Mesenchymal stem cell (in vitro differentiated cells and primary cell): ENCODE results near the gene CLNK.
"Not testable (repeated sequence)": the region's sequence is repeated elsewhere in the genome, so short reads cannot be mapped to it uniquely, and the experiment has no call there.

Experiments
- DNase-seq: peaks from one replicate; pipeline ENCODE4 v3.0.0-alpha.2; 2013
- H2AFZ ChIP-seq: one replicate; pipeline ENCODE4 v1.6.1; 2013; ENCODE audit warnings: low read depth, mild to moderate bottlenecking, control low read depth, inconsistent platforms, low read length, moderate library complexity
- H2AK5ac ChIP-seq: 2 replicates; pipeline ENCODE4 v1.6.1; 2013; ENCODE audit warnings: low read length, moderate library complexity, mild to moderate bottlenecking, inconsistent platforms; ENCODE audit not compliant: severe bottlenecking
- H2BK120ac ChIP-seq: one replicate; pipeline ENCODE4 v1.6.1; 2013; ENCODE audit warnings: low read depth, mild to moderate bottlenecking, inconsistent platforms, low read length, moderate library complexity
- H2BK12ac ChIP-seq, 2 experiments: one replicate each; pipeline ENCODE4 v1.6.1; 2013; ENCODE audit warnings: inconsistent platforms in 2 of 2, low read length in 2 of 2, mild to moderate bottlenecking in 2 of 2, moderate library complexity in 2 of 2, control low read depth in 1 of 2
- H2BK15ac ChIP-seq: one replicate; pipeline ENCODE4 v1.6.1; 2013; ENCODE audit warnings: mild to moderate bottlenecking, low read depth, inconsistent platforms; ENCODE audit not compliant: poor library complexity, severe bottlenecking
- H2BK5ac ChIP-seq: 2 replicates; pipeline ENCODE4 v1.6.1; 2013; ENCODE audit warnings: low read depth, mild to moderate bottlenecking, low read length, control low read depth, inconsistent platforms; ENCODE audit not compliant: poor library complexity, severe bottlenecking
- H3K14ac ChIP-seq, 2 experiments: one replicate each; pipeline ENCODE4 v1.6.1; 2013; ENCODE audit warnings: inconsistent platforms in 2 of 2, low read length in 2 of 2, control low read depth in 1 of 2, mild to moderate bottlenecking in 1 of 2, moderate library complexity in 1 of 2
- H3K18ac ChIP-seq, 2 experiments: one replicate each; pipeline ENCODE4 v1.6.1; 2013; ENCODE audit warnings: inconsistent platforms in 2 of 2, low read length in 2 of 2, control low read depth in 1 of 2, low read depth in 1 of 2, mild to moderate bottlenecking in 1 of 2
- H3K23ac ChIP-seq, 2 experiments: one replicate each; pipeline ENCODE4 v1.6.1; 2013; ENCODE audit warnings: inconsistent platforms in 2 of 2, low read length in 2 of 2, mild to moderate bottlenecking in 2 of 2, moderate library complexity in 2 of 2, control low read depth in 1 of 2
- H3K27ac ChIP-seq: 2 replicates; pipeline ENCODE4 v1.5.1; 2013; ENCODE audit warnings: mild to moderate bottlenecking, moderate library complexity, low read length, control low read depth, inconsistent platforms; ENCODE audit not compliant: poor library complexity, severe bottlenecking
- H3K27me3 ChIP-seq, 2 experiments: 2 replicates each; pipeline versions ENCODE4 v1.6.1 to v1.7.0; 2013; ENCODE audit warnings: low read length in 2 of 2, mild to moderate bottlenecking in 2 of 2, moderate library complexity in 2 of 2, control low read depth in 1 of 2, inconsistent platforms in 1 of 2; ENCODE audit not compliant: control insufficient read depth in 1 of 2, insufficient read depth in 1 of 2
- H3K36me3 ChIP-seq, 2 experiments: 2 replicates each; pipeline versions ENCODE4 v1.6.1 to v1.7.0; 2013; ENCODE audit warnings: low read length in 2 of 2, control low read depth in 1 of 2, inconsistent platforms in 1 of 2, low read depth in 1 of 2, mild to moderate bottlenecking in 1 of 2; ENCODE audit not compliant: insufficient read depth in 2 of 2, control insufficient read depth in 1 of 2
- H3K4ac ChIP-seq, 2 experiments: one replicate each; pipeline ENCODE4 v1.6.1; 2013; ENCODE audit warnings: inconsistent platforms in 2 of 2, low read length in 2 of 2, mild to moderate bottlenecking in 2 of 2, moderate library complexity in 2 of 2, control low read depth in 1 of 2, low read depth in 1 of 2
- H3K4me1 ChIP-seq: 2 replicates; pipeline ENCODE4 v1.6.1; 2013; ENCODE audit warnings: low read depth, low read length, control low read depth; ENCODE audit not compliant: control insufficient read depth, insufficient read depth
- H3K4me2 ChIP-seq: 2 replicates; pipeline ENCODE4 v1.6.1; 2013; ENCODE audit warnings: low read length, mild to moderate bottlenecking, inconsistent platforms; ENCODE audit not compliant: poor library complexity, severe bottlenecking
- H3K4me3 ChIP-seq, 2 experiments: 2 replicates each; pipeline versions ENCODE4 v1.5.1 to v1.7.0; 2013; ENCODE audit warnings: low read length in 2 of 2, mild to moderate bottlenecking in 2 of 2, control low read depth in 1 of 2, low read depth in 1 of 2; ENCODE audit not compliant: insufficient read depth in 1 of 2
- H3K79me1 ChIP-seq: replicated peaks from 2 replicates; pipeline ENCODE4 v1.6.1; 2013; ENCODE audit warnings: mild to moderate bottlenecking, control low read depth, low read length, inconsistent platforms; ENCODE audit not compliant: poor library complexity, severe bottlenecking
- H3K9ac ChIP-seq: 2 replicates; pipeline ENCODE4 v1.7.0; 2013; ENCODE audit warnings: mild to moderate bottlenecking, low read length, moderate library complexity
- H3K9me3 ChIP-seq: 2 replicates; pipeline ENCODE4 v1.7.0; 2013; ENCODE audit warnings: mild to moderate bottlenecking, low read length; ENCODE audit not compliant: control insufficient read depth
- H4K8ac ChIP-seq: one replicate; pipeline ENCODE4 v1.6.1; 2013; ENCODE audit warnings: inconsistent platforms, mild to moderate bottlenecking, low read length, moderate library complexity
- H4K91ac ChIP-seq: one replicate; pipeline ENCODE4 v1.6.1; 2013; ENCODE audit warnings: mild to moderate bottlenecking, low read length, inconsistent platforms
- WGBS: methylation state at CpG from one replicate; pipeline ENCODE4 v1.1.7; 2013; ENCODE audit warnings: mixed read lengths; 5-methylcytosine and 5-hydroxymethylcytosine counted together

CLNK gene

GRCh38 chr4:10577018-10577417, 107.5 kb downstream of the CLNK start:
- 0% methylated on average over 1 of the region's 1 CpG for WGBS

DNA sequence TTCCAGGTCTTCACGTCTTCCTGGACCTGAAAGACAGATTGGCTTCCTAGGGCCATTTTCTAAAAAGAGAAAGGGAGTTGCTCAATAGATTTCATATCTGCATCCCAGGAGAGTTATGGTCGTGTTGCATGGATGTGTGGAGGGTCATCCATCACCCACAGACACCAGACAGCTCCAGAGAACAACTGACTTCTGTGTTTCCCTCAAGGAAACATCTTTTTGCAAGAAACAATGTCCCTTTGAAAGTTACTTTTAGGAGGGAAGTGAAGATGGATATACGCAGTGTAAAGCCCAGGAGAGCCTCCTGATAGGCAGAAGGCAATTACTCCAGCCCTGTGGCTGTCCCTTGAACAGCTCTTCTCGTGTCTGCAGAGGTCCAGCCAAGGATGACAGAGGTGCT, 108.3 kb downstream of the CLNK start:
- H4K8ac ChIP-seq = no peak overlapping the region
- no peak overlapping the region for H3K27ac ChIP-seq
- 72% methylated on average over 2 of the region's 4 CpGs for WGBS
- H3K14ac ChIP-seq = no peak overlapping the region
- H3K4me1 ChIP-seq = no peaks in the 10 kb centered on the region
- H3K4ac ChIP-seq = no peak overlapping the region
- no peak overlapping the region for H3K18ac ChIP-seq
- no peak overlapping the region for H3K23ac ChIP-seq
- H2AFZ ChIP-seq = no peak overlapping the region
- no peak overlapping the region for H2BK120ac ChIP-seq
- no peaks in the 10 kb centered on the region for H3K36me3 ChIP-seq
- H3K9ac ChIP-seq = no peak overlapping the region
- H3K9me3 ChIP-seq = no peaks in the 10 kb centered on the region
- H3K4me3 ChIP-seq = no peak overlapping the region
- H4K91ac ChIP-seq = no peak overlapping the region
- H2AK5ac ChIP-seq = no peak overlapping the region
- no peak overlapping the region for H3K4me2 ChIP-seq
- H3K27me3 ChIP-seq = peaks cover 3 to 38% of the 10 kb centered on the region in 2 experiments
- no peak overlapping the region for H2BK15ac ChIP-seq
- no peak overlapping the region for H2BK5ac ChIP-seq
- no peak for DNase-seq
- no peak overlapping the region for H2BK12ac ChIP-seq
- no peaks in the 10 kb centered on the region for H3K79me1 ChIP-seq

More at GRCh38 chr4:10577018-10577417, 107.5 kb downstream of the CLNK start:
- H3K4me3 ChIP-seq = no peak overlapping the region
- H3K27ac ChIP-seq = no peak overlapping the region
- no peaks in the 10 kb centered on the region for H3K4me1 ChIP-seq
- peaks cover 3 to 38% of the 10 kb centered on the region in 2 experiments for H3K27me3 ChIP-seq
- H3K36me3 ChIP-seq = no peaks in the 10 kb centered on the region
- H2BK12ac ChIP-seq = no peak overlapping the region
- H2BK120ac ChIP-seq = no peak overlapping the region
- H3K14ac ChIP-seq = no peak overlapping the region
- H4K8ac ChIP-seq = no peak overlapping the region
- no peak overlapping the region for H3K4ac ChIP-seq
- no peak overlapping the region for H2BK15ac ChIP-seq
- no peak for DNase-seq
- H3K9ac ChIP-seq = no peak overlapping the region
- no peak overlapping the region for H2BK5ac ChIP-seq
- H3K4me2 ChIP-seq = no peak overlapping the region
- H2AK5ac ChIP-seq = no peak overlapping the region
- H3K79me1 ChIP-seq = no peaks in the 10 kb centered on the region
- H3K9me3 ChIP-seq = no peaks in the 10 kb centered on the region
- no peak overlapping the region for H3K23ac ChIP-seq
- no peak overlapping the region for H2AFZ ChIP-seq
- H4K91ac ChIP-seq = no peak overlapping the region
- H3K18ac ChIP-seq = no peak overlapping the region

DNA sequence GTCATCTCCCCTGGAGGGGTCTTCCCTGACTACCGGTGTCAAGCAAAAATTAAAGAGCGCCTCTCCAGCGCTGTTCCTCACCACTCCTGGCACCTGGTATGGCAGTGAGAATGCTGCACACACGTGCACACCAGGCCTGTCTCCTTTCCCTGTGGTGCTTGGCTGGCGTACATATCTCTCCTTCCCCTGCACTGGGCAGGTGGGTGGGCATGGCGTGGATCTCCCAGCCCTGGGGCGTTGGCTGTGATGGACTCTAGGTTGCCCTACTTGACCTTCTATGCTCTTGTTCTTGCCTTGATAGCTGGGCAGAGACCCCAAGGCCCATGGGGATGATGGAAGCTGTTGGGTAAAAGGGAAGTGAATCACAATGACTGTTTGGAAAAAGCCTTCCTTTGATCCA, 109.2 kb downstream of the CLNK start:
- 82% methylated on average over 7 of the region's 7 CpGs for WGBS
- Histone ChIP-seq H2BK15ac (no peak overlapping the region), H2BK12ac (no peak overlapping the region), H3K14ac (no peak overlapping the region), H2BK5ac (no peak overlapping the region), H3K27ac (no peak overlapping the region), H2AFZ (no peak overlapping the region), H3K18ac (no peak overlapping the region), H3K27me3 (peaks cover 3 to 38% of the 10 kb centered on the region in 2 experiments), H3K9ac (no peak overlapping the region), H3K23ac (no peak overlapping the region), H2AK5ac (no peak overlapping the region), H3K4me3 (no peak overlapping the region), H4K8ac (no peak overlapping the region), H3K4ac (no peak overlapping the region), H3K79me1 (no peaks in the 10 kb centered on the region), H3K36me3 (no peaks in the 10 kb centered on the region), H3K4me2 (no peak overlapping the region), H3K9me3 (no peaks in the 10 kb centered on the region), H3K4me1 (no peaks in the 10 kb centered on the region), H4K91ac (no peak overlapping the region), H2BK120ac (no peak overlapping the region)
- no peak for DNase-seq

DNA sequence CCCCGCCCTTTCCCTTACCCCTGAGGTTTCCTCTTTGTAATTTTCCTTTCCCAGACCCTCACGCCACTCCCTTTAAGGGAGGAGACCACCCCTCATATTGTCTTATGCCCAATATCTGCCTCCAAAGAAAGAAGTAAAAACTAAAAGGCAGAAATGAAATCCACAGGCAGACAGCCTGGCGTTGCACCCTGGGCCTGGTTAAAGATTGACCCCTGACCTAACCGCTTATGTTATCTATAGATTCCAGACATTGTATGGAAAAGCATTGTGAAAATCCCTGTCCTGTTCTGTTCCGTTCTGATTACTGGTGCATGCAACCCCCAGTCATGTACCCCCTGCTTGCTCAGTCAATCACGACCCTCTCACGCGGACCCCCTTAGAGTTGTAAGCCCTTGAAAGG, 110.0 kb downstream of the CLNK start:
- not testable (repeated sequence) for H2BK12ac ChIP-seq, DNase-seq, H4K91ac ChIP-seq, H3K27ac ChIP-seq, H3K23ac ChIP-seq, H2BK15ac ChIP-seq, H2BK120ac ChIP-seq, H2AFZ ChIP-seq, H3K4me3 ChIP-seq, H3K4ac ChIP-seq, H4K8ac ChIP-seq, H3K9ac ChIP-seq, H2BK5ac ChIP-seq, H3K14ac ChIP-seq, H3K4me1 ChIP-seq, H3K79me1 ChIP-seq, H3K18ac ChIP-seq, H3K4me2 ChIP-seq, H3K9me3 ChIP-seq, H2AK5ac ChIP-seq, H3K36me3 ChIP-seq
- WGBS = 89% methylated on average over 8 of the region's 8 CpGs
- H3K27me3 ChIP-seq = peaks cover 3 to 37% of the 10 kb centered on the region in 2 experiments
